ENCODE results near the gene ASAH2.
"Not testable (repeated sequence)": the region's sequence is repeated elsewhere in the genome, so short reads cannot be mapped to it uniquely, and the experiment has no call there.

ASAH2 gene

DNA sequence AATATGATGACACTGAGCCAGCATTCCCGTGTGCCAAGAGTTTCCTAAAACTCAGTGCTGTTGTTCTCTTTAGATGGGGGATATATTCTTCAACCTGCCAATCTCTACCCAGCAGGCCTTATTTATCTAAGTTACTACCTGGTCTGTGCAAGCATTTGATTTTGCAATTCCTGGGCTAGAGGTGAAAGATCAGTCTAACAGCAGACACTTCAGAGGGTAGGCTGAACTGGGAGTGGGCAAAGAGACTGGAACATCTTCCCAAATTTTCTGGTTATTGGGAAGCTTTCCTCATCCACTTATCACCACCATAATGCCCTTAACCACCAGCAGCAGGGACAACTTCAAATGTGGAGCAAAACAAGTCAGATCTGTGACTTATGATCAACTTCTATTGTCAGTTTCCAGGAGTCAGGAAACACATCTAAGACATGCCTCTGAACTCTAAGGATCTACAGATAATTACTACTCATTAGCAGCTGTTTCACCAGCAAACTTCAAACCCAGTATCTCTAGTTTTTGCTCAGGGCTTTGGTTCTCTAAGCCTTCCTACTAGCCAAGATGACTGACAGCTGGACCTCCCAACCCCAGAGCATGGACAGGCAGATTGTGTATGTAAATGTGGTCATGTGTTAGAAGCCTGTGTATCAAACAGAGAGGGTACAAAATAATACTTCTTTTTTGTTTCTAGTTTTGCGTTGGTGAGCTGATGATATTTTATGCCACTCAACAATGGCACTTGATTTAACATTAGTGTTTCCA lies 1.0 kb downstream of the ASAH2 start:
- DNase-seq = no peak

GRCh38 chr10:50248598-50248997 lies 2.7 kb downstream of the ASAH2 start:
- no peak for DNase-seq

- DNase-seq = no peak
Observed at GRCh38 chr10:50248062-50248461, 3.3 kb downstream of the ASAH2 start.

- no peak for DNase-seq
Observed at GRCh38 chr10:50244201-50244600, 7.1 kb downstream of the ASAH2 start.

- no peak for DNase-seq
Observed at GRCh38 chr10:50242777-50243176, 8.5 kb downstream of the ASAH2 start.

DNA sequence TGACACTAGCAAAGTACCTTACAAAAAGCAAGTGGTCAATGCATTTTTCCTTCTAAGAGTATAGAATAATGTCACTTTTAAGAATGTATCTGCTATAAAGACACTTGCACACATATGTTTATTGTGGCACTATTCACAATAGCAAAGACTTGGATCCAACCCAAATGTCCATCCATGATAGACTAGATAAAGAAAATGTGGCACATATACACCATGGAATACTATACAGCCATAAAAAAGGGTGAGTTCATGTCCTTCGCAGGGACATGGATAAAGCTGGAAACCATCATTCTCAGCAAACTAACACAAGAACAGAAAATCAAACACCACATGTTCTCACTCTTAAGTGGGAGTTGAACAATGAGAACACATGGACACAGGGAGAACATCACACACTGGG lies 9.8 kb downstream of the ASAH2 start:
- DNase-seq = not testable (repeated sequence)

- DNase-seq = peak in 1 of 3 experiments; percentile 1
Observed at GRCh38 chr10:50234486-50234885, 16.8 kb downstream of the ASAH2 start.

GRCh38 chr10:50232261-50232639 lies 19.1 kb downstream of the ASAH2 start:
- DNase-seq = no peak

DNA sequence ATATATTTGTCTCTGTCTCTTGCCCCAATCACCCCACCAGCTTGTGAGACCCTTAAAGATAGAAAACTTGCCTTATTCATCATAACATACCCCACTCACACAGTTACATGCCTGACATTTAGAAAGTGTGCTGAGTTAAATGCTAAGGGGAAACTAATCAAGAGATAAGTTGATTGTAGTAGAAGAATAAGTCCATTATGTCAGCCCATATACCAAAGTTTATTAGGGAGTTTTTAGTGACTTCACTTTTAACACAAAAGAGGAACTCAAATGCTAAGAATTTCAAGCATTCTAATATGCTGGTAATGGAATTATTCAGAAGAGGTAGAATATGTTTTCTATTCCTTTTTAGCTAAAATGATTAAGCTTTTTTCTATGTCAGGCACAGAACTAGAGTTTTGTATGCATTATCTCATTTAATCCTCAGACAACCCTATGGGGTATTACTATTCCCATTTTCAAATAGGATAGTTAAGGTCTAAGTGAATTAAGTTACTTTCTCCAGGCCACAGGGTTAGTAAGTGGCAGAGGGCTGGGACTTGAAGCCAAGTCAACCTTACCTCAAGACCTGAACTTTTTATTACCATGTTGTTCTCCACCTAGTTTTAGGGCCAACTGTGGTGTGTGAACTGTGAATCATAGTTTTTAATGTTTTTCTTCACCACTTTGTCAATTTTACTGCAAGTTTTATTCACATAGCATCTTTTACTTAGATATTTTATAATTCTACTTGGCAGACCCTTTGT lies 19.6 kb downstream of the ASAH2 start:
- DNase-seq = no peak

DNA sequence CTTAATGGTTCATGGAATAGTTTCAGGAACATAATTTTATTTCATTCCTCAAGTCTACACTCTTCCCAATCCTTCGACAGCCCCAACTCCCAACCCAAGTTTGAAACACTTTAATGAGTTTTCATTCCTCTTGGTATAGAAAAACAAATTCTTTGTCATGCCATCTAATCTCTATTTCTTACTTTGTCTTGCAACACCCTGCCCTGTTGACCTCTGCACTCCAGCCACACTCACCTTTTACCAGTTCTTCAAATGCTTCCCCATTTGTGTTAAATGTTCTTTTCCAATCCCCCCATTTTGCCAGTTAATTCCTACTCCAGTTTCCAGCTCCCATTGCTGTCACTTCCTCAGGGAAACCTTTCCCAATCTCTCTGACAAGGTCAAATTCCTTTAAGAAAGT lies 21.9 kb downstream of the ASAH2 start:
- DNase-seq = no peak

GRCh38 chr10:50228672-50229071 lies 22.6 kb downstream of the ASAH2 start:
- no peak for DNase-seq

DNA sequence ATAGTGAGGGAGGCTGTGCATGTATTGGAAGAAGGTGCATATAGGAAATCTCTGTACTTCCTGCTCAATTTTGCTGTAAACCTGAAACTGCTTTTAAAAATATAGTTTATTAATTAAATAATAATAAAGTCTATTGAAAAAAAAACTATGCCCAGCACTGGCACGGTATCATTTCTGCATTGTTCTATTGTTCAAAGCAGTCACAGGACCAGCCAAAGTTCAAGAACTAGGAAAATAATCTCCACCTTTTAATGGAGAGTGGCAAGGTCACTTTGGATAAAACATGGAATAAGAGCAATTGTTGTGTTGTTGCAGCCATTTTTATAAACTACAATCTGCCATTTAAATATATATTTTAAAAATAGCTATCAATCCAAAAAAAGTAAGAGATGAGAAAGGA lies 24.7 kb downstream of the ASAH2 start:
- no peak for DNase-seq

GRCh38 chr10:50224330-50224952 lies 26.9 kb downstream of the ASAH2 start:
- DNase-seq = peak; percentile 14 to 67 (median 45)

GRCh38 chr10:50222199-50222598 lies 29.1 kb downstream of the ASAH2 start:
- DNase-seq = no peak

GRCh38 chr10:50221470-50221869 lies 29.8 kb downstream of the ASAH2 start:
- DNase-seq = no peak

GRCh38 chr10:50219646-50220045 lies 31.7 kb downstream of the ASAH2 start:
- DNase-seq = no peak

- no peak for DNase-seq
Observed at GRCh38 chr10:50219200-50219599, 32.1 kb downstream of the ASAH2 start.

DNA sequence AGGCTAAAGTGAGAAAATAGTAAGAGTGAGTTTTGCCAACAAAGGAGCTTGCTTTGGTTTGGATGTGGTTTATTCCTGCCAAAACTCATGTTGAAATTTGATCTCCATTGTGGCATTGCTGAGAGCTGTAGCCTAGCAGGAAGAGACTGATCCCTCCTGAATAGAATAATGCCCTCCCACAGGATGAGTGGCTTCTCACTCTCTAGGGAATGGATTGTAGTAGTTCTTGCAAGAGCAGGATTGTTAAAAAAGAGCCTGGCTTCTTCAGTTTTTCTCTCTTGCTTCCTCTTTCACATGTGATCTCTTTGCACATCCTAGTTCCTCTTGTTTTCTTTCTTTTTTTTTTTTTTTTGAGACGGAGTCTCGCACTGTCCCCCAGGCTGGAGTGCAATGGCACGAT lies 34.4 kb downstream of the ASAH2 start:
- DNase-seq = peak in 2 of 3 experiments; percentile 1 to 82

DNA sequence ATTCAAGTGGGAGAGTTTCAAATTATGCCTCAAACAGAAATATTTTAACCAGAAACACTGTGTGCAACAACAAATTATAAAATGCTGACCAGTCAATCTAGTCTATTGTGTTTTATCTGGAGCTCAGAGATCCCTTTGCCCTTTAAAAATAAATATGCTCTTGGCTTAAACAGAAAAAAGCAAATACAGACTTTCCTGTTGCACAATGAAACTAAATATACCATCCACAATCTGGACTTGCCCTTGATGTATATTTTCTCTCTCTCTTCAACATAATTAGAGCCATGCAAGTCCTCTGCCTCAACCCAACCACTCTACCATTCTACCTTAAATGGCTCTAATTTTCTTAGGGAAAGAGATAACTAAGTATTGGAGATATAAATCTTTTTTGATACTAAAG lies 34.9 kb downstream of the ASAH2 start:
- DNase-seq = no peak

- DNase-seq = peak in 1 of 3 experiments; percentile 9
Observed at GRCh38 chr10:50211670-50212069, 39.6 kb downstream of the ASAH2 start.

DNA sequence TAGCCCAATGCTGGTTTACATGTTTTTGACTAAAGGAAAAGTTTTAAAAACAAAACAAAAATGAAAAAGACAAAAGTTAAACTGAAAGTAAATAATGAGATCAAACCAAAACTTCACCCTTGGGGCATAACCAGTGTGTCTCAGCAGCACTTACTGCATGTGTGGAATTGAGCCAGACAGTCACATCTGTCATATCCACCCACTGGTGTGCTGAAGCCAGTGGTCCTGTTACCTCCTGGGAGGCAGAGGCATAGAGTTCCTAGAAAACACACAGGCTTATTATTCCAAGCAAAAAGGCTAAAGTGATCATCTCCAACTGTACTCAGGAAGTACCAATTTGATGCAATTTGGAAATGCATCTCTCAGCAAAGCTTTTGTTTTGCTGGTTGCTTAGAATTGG lies 40.4 kb downstream of the ASAH2 start:
- no peak for DNase-seq
